ENCODE data around the gene KRT84. TPM values are rescaled to one million over a fixed set of nuclear protein-coding genes. Genes with fewer than 3 reads are reported as not detected.

The KRT84 gene
- total RNA-seq, 1 experiment from 2014 or later = not detected

DNA sequence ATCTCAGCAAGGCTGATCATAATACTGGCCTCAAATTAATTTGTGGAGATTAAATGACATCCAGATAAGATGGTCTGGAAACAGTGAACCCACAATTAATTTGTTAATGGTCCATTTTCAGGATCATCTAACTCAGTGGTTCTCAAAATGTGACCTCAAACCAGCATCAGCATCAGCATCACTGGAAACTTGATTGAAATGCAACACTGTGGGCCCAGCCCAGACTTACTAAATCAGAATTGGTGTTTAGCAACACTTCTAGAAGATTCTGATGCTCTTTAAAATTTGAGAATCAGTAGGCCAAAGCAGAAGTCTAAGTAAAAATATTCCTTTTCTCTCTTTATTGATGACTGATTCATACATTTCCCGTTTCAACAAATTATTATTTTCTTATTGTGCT lies 31.3 kb upstream of the KRT84 start:
- POLR2A ChIA-PET = no interaction called here
- CTCF ChIA-PET = no interaction called here

DNA sequence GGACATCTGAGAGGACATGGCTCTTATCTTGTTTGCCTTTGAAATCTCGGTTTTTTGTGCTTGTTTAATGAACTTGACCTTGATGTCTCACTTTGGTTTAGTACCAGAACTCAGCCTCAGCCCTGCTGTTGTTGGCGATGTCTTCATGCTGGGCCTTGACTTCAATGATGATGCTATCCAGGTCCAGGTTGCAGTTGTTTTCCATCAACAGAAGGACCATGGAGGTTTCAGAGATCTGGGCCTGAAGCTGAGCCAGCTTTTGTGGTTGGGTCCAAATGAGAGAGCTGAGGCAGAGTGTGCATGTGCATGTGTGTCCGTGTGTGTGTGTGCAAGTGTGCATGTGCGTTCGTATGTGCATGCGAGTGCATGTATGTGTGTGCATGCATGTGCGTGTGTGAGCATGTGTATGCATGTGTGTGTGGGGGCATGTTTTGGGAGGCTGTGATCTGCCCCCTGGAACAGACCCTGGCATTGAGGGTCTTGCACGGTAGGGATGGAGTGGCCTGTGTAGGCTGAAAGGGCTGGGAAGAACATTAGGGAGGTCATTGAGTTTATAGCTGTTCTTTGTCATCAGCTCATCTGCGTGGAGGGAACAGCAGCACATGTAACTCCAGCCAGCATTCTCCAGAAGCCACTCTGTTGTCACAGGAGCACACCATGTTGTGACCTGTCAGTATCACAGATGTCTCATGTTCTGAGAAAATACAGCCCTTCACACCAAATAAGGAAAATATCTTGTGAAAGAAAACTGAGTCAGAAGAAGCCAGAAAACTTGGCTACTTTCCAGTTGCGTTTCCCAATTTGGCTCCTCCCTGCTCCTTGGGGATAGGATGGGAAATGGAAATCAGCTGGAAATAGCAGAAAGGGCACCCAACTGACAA lies 30.7 kb upstream of the KRT84 start:
- no peaks in the 10 kb centered on the region for H3K4me1 ChIP-seq
- CTCF ChIA-PET = no interaction called here
- H3K4me3 ChIP-seq (ENCODE audit: low read depth, low read length) = no peak overlapping the region
- no peaks in the 10 kb centered on the region for H3K36me3 ChIP-seq (ENCODE audit: control insufficient read depth, insufficient read depth, low read length)
- H3K9me3 Mint-ChIP-seq (ENCODE audit: unreplicated experiment) = no peaks in the 10 kb centered on the region
- H3K36me3 Mint-ChIP-seq (ENCODE audit: insufficient read depth, unreplicated experiment) = no peaks in the 10 kb centered on the region
- H3K4me1 Mint-ChIP-seq (ENCODE audit: low read depth, unreplicated experiment) = peaks cover 5% of the 10 kb centered on the region
- DNase-seq = no peak
- BruUV-seq (replicated peaks) = no TSS peak
- POLR2A ChIA-PET = no interaction called here
- H3K27me3 ChIP-seq (replicated peaks; ENCODE audit: control insufficient read depth, insufficient read depth, low read length) = no peaks in the 10 kb centered on the region
- TF ChIP-seq, protein P1, sequence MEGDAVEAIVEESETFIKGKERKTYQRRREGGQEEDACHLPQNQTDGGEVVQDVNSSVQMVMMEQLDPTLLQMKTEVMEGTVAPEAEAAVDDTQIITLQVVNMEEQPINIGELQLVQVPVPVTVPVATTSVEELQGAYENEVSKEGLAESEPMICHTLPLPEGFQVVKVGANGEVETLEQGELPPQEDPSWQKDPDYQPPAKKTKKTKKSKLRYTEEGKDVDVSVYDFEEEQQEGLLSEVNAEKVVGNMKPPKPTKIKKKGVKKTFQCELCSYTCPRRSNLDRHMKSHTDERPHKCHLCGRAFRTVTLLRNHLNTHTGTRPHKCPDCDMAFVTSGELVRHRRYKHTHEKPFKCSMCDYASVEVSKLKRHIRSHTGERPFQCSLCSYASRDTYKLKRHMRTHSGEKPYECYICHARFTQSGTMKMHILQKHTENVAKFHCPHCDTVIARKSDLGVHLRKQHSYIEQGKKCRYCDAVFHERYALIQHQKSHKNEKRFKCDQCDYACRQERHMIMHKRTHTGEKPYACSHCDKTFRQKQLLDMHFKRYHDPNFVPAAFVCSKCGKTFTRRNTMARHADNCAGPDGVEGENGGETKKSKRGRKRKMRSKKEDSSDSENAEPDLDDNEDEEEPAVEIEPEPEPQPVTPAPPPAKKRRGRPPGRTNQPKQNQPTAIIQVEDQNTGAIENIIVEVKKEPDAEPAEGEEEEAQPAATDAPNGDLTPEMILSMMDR (IDR thresholded peaks at IDR 0.05; ENCODE audit: insufficient read depth in 1 of 2, low read depth in 1 of 2, low read length in 1 of 2, severe bottlenecking in 1 of 2, unreplicated experiment in 1 of 2) = no peak
- intact Hi-C loops (cut with micrococcal nuclease; ENCODE audit: unreplicated experiment) = no loop called here
- no peak overlapping the region for H3K27ac Mint-ChIP-seq (ENCODE audit: unreplicated experiment)
- H3K4me3 Mint-ChIP-seq (ENCODE audit: unreplicated experiment) = no peak overlapping the region
- no peaks in the 10 kb centered on the region for H3K9me3 ChIP-seq
- H3K27me3 Mint-ChIP-seq (ENCODE audit: insufficient read depth, unreplicated experiment) = no peaks in the 10 kb centered on the region

More for the DNA sequence above, 31.3 kb upstream of the KRT84 start:
- Histone ChIP-seq H3K9me3 (no peaks in the 10 kb centered on the region), H3K36me3 (ENCODE audit: control insufficient read depth, insufficient read depth, low read length) (no peaks in the 10 kb centered on the region), H3K4me3 (ENCODE audit: low read depth, low read length) (no peak overlapping the region), H3K27me3 (replicated peaks; ENCODE audit: control insufficient read depth, insufficient read depth, low read length) (no peaks in the 10 kb centered on the region), H3K4me1 (no peaks in the 10 kb centered on the region)
- Mint-ChIP-seq H3K9me3 (ENCODE audit: unreplicated experiment) (no peaks in the 10 kb centered on the region), H3K27ac (ENCODE audit: unreplicated experiment) (no peak overlapping the region), H3K27me3 (ENCODE audit: insufficient read depth, unreplicated experiment) (no peaks in the 10 kb centered on the region), H3K4me1 (ENCODE audit: low read depth, unreplicated experiment) (peaks cover 5% of the 10 kb centered on the region), H3K4me3 (ENCODE audit: unreplicated experiment) (no peak overlapping the region), H3K36me3 (ENCODE audit: insufficient read depth, unreplicated experiment) (no peaks in the 10 kb centered on the region)
- no TSS peak for BruUV-seq (replicated peaks)
- no peak for DNase-seq
- intact Hi-C loops (cut with micrococcal nuclease; ENCODE audit: unreplicated experiment) = no loop called here
- TF ChIP-seq, protein P1 (IDR thresholded peaks at IDR 0.05; ENCODE audit: insufficient read depth in 1 of 2, low read depth in 1 of 2, low read length in 1 of 2, severe bottlenecking in 1 of 2, unreplicated experiment in 1 of 2) = no peak

DNA sequence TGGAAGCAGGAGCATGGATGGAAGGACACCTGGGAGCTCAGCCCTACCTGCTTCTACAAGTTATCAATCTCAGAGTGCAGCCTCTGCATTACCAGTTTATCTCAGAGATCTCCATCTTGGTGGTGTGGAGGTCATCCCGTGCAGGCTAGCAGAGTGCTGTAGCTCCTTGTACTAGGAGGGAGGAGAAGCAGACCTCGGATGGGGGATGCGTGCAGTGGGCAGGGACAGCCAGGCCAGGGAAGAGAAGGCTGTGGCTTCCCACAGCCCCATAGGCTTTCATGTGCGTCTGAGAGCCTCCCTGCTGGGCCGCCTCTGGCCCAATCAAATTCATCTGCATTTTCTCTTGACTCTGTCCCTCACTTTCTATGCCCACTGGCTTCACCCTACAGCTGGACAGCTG lies 29.5 kb upstream of the KRT84 start:
- POLR2A ChIA-PET = no interaction called here
- TF ChIP-seq, protein P1 (IDR thresholded peaks at IDR 0.05; ENCODE audit: insufficient read depth in 1 of 2, low read depth in 1 of 2, low read length in 1 of 2, severe bottlenecking in 1 of 2, unreplicated experiment in 1 of 2) = no peak
- no peak overlapping the region for H3K27ac Mint-ChIP-seq (ENCODE audit: unreplicated experiment)
- H3K27me3 Mint-ChIP-seq (ENCODE audit: insufficient read depth, unreplicated experiment) = no peaks in the 10 kb centered on the region
- no peaks in the 10 kb centered on the region for H3K4me1 ChIP-seq
- H3K9me3 ChIP-seq = no peaks in the 10 kb centered on the region
- intact Hi-C loops (cut with micrococcal nuclease; ENCODE audit: unreplicated experiment) = no loop called here
- DNase-seq = no peak
- no peak overlapping the region for H3K4me3 Mint-ChIP-seq (ENCODE audit: unreplicated experiment)
- H3K36me3 Mint-ChIP-seq (ENCODE audit: insufficient read depth, unreplicated experiment) = no peaks in the 10 kb centered on the region
- H3K9me3 Mint-ChIP-seq (ENCODE audit: unreplicated experiment) = no peaks in the 10 kb centered on the region
- CTCF ChIA-PET = interaction anchor here (0.7 kb wide), 1 partner anchor 154 kb away, joined by 3 read pairs; no protein-coding TSS in a partner anchor
- H3K4me3 ChIP-seq (ENCODE audit: low read depth, low read length) = no peak overlapping the region
- H3K27me3 ChIP-seq (replicated peaks; ENCODE audit: control insufficient read depth, insufficient read depth, low read length) = no peaks in the 10 kb centered on the region
- H3K36me3 ChIP-seq (ENCODE audit: control insufficient read depth, insufficient read depth, low read length) = no peaks in the 10 kb centered on the region
- no TSS peak for BruUV-seq (replicated peaks)
- peaks cover 5% of the 10 kb centered on the region for H3K4me1 Mint-ChIP-seq (ENCODE audit: low read depth, unreplicated experiment)
